OCI-LY1 (cell line): Measurements from ENCODE around the gene DNAJB1.

Experiments used
- H2AFZ ChIP-seq: fragments of 200-600 bp; sonication (generic), shearing (Covaris generic); 2 replicates; pipeline ENCODE4 v1.6.0; 2014; ENCODE audit warnings: antibody characterized with exemption, mild to moderate bottlenecking, low read length
- H3F3A ChIP-seq: fragments of 200-600 bp; sonication (generic), shearing (Covaris generic); 2 replicates; pipeline ENCODE4 v1.6.0; 2014; ENCODE audit warnings: mild to moderate bottlenecking, antibody characterized with exemption, low read length, moderate library complexity; ENCODE audit not compliant: insufficient read depth
- H3K27ac ChIP-seq: fragments of 200-600 bp; sonication (generic); 2 replicates; pipeline ENCODE4 v1.5.1; 2014; ENCODE audit warnings: low read length, mixed run types, mild to moderate bottlenecking, low read depth; ENCODE audit not compliant: poor library complexity, severe bottlenecking
- H3K27me3 ChIP-seq: fragments of 200-600 bp; sonication (generic); 2 replicates; pipeline ENCODE4 v1.6.0; 2014; ENCODE audit warnings: antibody characterized with exemption, mild to moderate bottlenecking, low read length, moderate library complexity; ENCODE audit not compliant: insufficient read depth
- H3K36me3 ChIP-seq: fragments of 200-600 bp; sonication (generic); 2 replicates; pipeline ENCODE4 v1.6.1; 2014; ENCODE audit warnings: mild to moderate bottlenecking, antibody characterized with exemption, low read length, moderate library complexity, mixed read lengths; ENCODE audit not compliant: insufficient read depth
- H3K4me1 ChIP-seq: fragments of 200-600 bp; sonication (generic); 2 replicates; pipeline ENCODE4 v1.5.1; 2014; ENCODE audit warnings: mild to moderate bottlenecking, low read length, moderate library complexity; ENCODE audit not compliant: insufficient read depth, severe bottlenecking
- H3K4me2 ChIP-seq: fragments of 200-600 bp; sonication (generic), shearing (Covaris generic); 2 replicates; pipeline ENCODE4 v1.6.1; 2014; ENCODE audit warnings: low read length
- H3K4me3 ChIP-seq: fragments of 200-600 bp; sonication (generic); 2 replicates; pipeline ENCODE4 v1.5.1; 2014; ENCODE audit warnings: low read length, low read depth, mild to moderate bottlenecking, mixed read lengths; ENCODE audit not compliant: poor library complexity, severe bottlenecking
- H3K79me2 ChIP-seq: fragments of 200-600 bp; shearing (Covaris generic); 2 replicates; pipeline ENCODE4 v1.6.1; 2016; ENCODE audit warnings: mixed run types, low read length, mixed read lengths; ENCODE audit not compliant: insufficient read depth
- H3K9ac ChIP-seq: fragments of 200-600 bp; sonication (generic), shearing (Covaris generic); 2 replicates; pipeline ENCODE4 v1.6.1; 2014; ENCODE audit warnings: mild to moderate bottlenecking, low read length, mixed read lengths
- H3K9me2 ChIP-seq: fragments of 200-600 bp; sonication (generic), shearing (Covaris generic); 2 replicates; pipeline ENCODE4 v1.6.1; 2014; ENCODE audit warnings: low read depth, mild to moderate bottlenecking, low read length, mixed read lengths
- H3K9me3 ChIP-seq: fragments of 200-600 bp; shearing (Covaris generic); 2 replicates; pipeline ENCODE4 v1.6.1; 2014; ENCODE audit warnings: low read length, mixed read lengths
- H4K20me1 ChIP-seq: fragments of 200-600 bp; sonication (generic), shearing (Covaris generic); 2 replicates; pipeline ENCODE4 v1.6.0; 2016; ENCODE audit warnings: mild to moderate bottlenecking, low read length; ENCODE audit not compliant: insufficient read depth
- CTCF ChIP-seq: fragments of 200-600 bp; sonication (generic), shearing (Covaris generic); IDR thresholded peaks from 2 replicates; pipeline ENCODE4 v1.5.1; 2017; ENCODE audit warnings: mild to moderate bottlenecking, antibody characterized with exemption, low read length, moderate library complexity, mixed read lengths
- EZH2 ChIP-seq: fragments of 200-600 bp; sonication (generic), shearing (Covaris generic); IDR thresholded peaks from 2 replicates; pipeline ENCODE4 v1.8.0; 2017; ENCODE audit warnings: borderline replicate concordance, mixed run types, mild to moderate bottlenecking, antibody characterized with exemption, low read length, moderate library complexity, mixed read lengths

DNAJB1 gene

GRCh38 chr19:14517446-14517839 lies 754 bp downstream of the DNAJB1 start:
- no peaks in the 10 kb centered on the region for H4K20me1 ChIP-seq
- H3K4me3 ChIP-seq, result peak overlapping the region; percentile 98
- peaks cover 36% of the 10 kb centered on the region for H3K4me1 ChIP-seq
- TF ChIP-seq CTCF (no peak), EZH2 (no peak)
- no peak overlapping the region for H2AFZ ChIP-seq
- H3K9me3 ChIP-seq, result no peaks in the 10 kb centered on the region
- peak overlapping the region; percentile 99 for H3K9ac ChIP-seq
- peak overlapping the region; percentile 84 for H3K4me2 ChIP-seq
- peaks cover 45% of the 10 kb centered on the region for H3K36me3 ChIP-seq
- H3K9me2 ChIP-seq, result no peaks in the 10 kb centered on the region
- peaks cover 14% of the 10 kb centered on the region for H3F3A ChIP-seq
- H3K79me2 ChIP-seq, result peaks cover 16% of the 10 kb centered on the region
- H3K27ac ChIP-seq, result no peak overlapping the region
- H3K27me3 ChIP-seq, result no peaks in the 10 kb centered on the region

GRCh38 chr19:14516746-14517438 lies 1.3 kb downstream of the DNAJB1 start:
- Histone ChIP-seq H4K20me1 (no peaks in the 10 kb centered on the region), H3F3A (peaks cover 14% of the 10 kb centered on the region), H3K79me2 (peaks cover 16% of the 10 kb centered on the region), H3K4me1 (peaks cover 30% of the 10 kb centered on the region), H3K9me3 (no peaks in the 10 kb centered on the region), H3K36me3 (peaks cover 46% of the 10 kb centered on the region), H3K9me2 (no peaks in the 10 kb centered on the region), H3K27ac (no peak overlapping the region), H3K9ac (peak overlapping the region; percentile 99), H2AFZ (no peak overlapping the region), H3K4me3 (peak overlapping the region; percentile 98), H3K27me3 (no peaks in the 10 kb centered on the region), H3K4me2 (peak overlapping the region; percentile 84)
- TF ChIP-seq EZH2 (no peak), CTCF (no peak)

- peak overlapping the region; percentile 84 for H3K4me2 ChIP-seq
- no peaks in the 10 kb centered on the region for H3K27me3 ChIP-seq
- H3K4me3 ChIP-seq, result peak overlapping the region; percentile 98
- H3K9me3 ChIP-seq, result no peaks in the 10 kb centered on the region
- H3K9me2 ChIP-seq, result no peaks in the 10 kb centered on the region
- H3K79me2 ChIP-seq, result peaks cover 16% of the 10 kb centered on the region
- no peak for TF ChIP-seq CTCF
- TF ChIP-seq EZH2, result no peak
- H3K36me3 ChIP-seq, result peaks cover 46% of the 10 kb centered on the region
- H3K4me1 ChIP-seq, result peaks cover 29% of the 10 kb centered on the region
- H3F3A ChIP-seq, result peaks cover 14% of the 10 kb centered on the region
- H2AFZ ChIP-seq, result no peak overlapping the region
- peak overlapping the region; percentile 99; the same call in 1 of the 2 replicates for H3K9ac ChIP-seq
- H3K27ac ChIP-seq, result no peak overlapping the region
- H4K20me1 ChIP-seq, result no peaks in the 10 kb centered on the region
Measured at GRCh38 chr19:14516048-14516534, 2.1 kb downstream of the DNAJB1 start.
